ENCODE results near the gene GSTM4.

DNA sequence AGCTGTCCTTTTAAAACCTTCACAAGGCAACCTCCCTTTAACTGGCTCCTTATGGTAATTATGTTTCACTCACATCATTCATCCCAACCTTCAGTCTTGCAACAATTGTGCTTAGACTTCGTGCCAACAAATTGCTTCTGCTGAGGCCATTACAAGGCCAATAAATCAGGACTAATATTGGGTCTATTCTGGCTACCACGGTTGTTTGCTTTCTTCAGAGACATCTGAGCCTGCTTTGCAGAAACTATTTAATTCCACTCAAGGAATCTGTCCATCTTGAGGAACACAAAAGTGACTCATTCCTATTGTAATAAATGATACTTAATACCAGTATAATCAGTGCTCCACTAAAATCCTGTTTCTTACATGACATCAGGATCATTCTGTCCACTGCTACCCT lies 2.6 kb upstream of the GSTM4 start:
- TF ChIP-seq ZKSCAN3 (CRISPR knock-in tag; IDR thresholded peaks at IDR 0.05) = no peak
- no peak for TF ChIP-seq ZNF639 (CRISPR knock-in tag; conservative IDR thresholded peaks at IDR 0.05 in 1 of 2, IDR thresholded peaks at IDR 0.05 in 1 of 2)

All from K562 (cell line).